Testis (tissue), 3 donors: ENCODE measurements around the gene GDF9. TPM values are rescaled to one million over a fixed set of nuclear protein-coding genes. Genes with fewer than 3 reads are reported as not detected.

Experiments
- DNase-seq: peaks from one replicate; pipeline ENCODE4 v3.0.0-alpha.2; 2019
- H3K27ac ChIP-seq, 2 donors: fragments of 200-600 bp; sonication (generic); one replicate each; pipeline ENCODE4 v1.5.1; 2019
- H3K27me3 ChIP-seq: fragments of 200-600 bp; sonication (generic); one replicate; pipeline ENCODE4 v1.5.1; 2019
- H3K36me3 ChIP-seq: fragments of 200-600 bp; sonication (generic); one replicate; pipeline ENCODE4 v1.5.1; 2017; ENCODE audit warnings: low read depth; ENCODE audit errors: missing control alignments
- H3K4me1 ChIP-seq: fragments of 200-600 bp; sonication (generic); one replicate; pipeline ENCODE4 v1.5.1; 2019
- H3K4me3 ChIP-seq, 2 donors: fragments of 200-600 bp; sonication (generic); one replicate each; pipeline ENCODE4 v1.5.1; 2017 to 2019
- H3K9me3 ChIP-seq: fragments of 200-600 bp; sonication (generic); one replicate; pipeline ENCODE4 v1.5.1; 2017
- CTCF ChIP-seq, 3 experiments: fragments of 450-650 bp in 2 of 3; fragments of 200-600 bp in 1 of 3; sonication (generic) in 1 of 3; IDR thresholded peaks; one replicate each; pipeline ENCODE4 v1.5.1; 2016 to 2019; ENCODE audit warnings: antibody characterized with exemption in 3 of 3, mild to moderate bottlenecking in 2 of 3, moderate library complexity in 1 of 3
- POLR2A ChIP-seq: fragments of 450-650 bp; IDR thresholded peaks from one replicate; pipeline ENCODE4 v1.6.1; 2017; ENCODE audit warnings: antibody characterized with exemption, mild to moderate bottlenecking, moderate library complexity
- WGBS, 2 donors: methylation state at CpG; one replicate each; pipeline ENCODE4 v1.1.5; 2018; 5-methylcytosine and 5-hydroxymethylcytosine counted together
- intact Hi-C: fragments of 100-400 bp; cut with DNase I; formaldehyde crosslinking; loops from one replicate; pipeline ENCODE4 v1.15.1; 2023; ENCODE audit warnings: low total_unique reads
- polyA plus RNA-seq: library from polyadenylated mRNA; stranded (reverse); fragments of 350-450 nt; fragmentation: Illumina TruSeq; extraction: RNeasy Lipid Tissue Mini Kit (QIAGEN cat#74804); gene quantifications from one replicate; pipeline ENCODE4 v1.2.3, GENCODE V29; 2014; ENCODE audit warnings: low read depth, low replicate concordance; ENCODE audit not compliant: insufficient read depth
- total RNA-seq, 2 donors: library from RNA; depleted of rRNA; stranded (reverse); fragments of >200 nt; gene quantifications; one replicate each; pipeline ENCODE4 v1.2.3, GENCODE V29; 2016

The GDF9 gene
- total and polyA plus RNA-seq, 3 donors from 2014 or later = 5.7 to 14.2 (median 13.5) TPM

GRCh38 chr5:132831095-132831860, 35.0 kb downstream of the GDF9 start:
- no peak for TF ChIP-seq CTCF (IDR thresholded peaks at IDR 0.05)
- TF ChIP-seq POLR2A = no peak
- Histone ChIP-seq H3K4me1 (peaks cover 4% of the 10 kb centered on the region), H3K9me3 (no peaks in the 10 kb centered on the region), H3K27ac (no peak overlapping the region), H3K27me3 (no peaks in the 10 kb centered on the region), H3K36me3 (no peaks in the 10 kb centered on the region), H3K4me3 (peak overlapping the region; percentile 54 to 63)
- no peak for DNase-seq
- intact Hi-C loops = no loop called here
- WGBS, 2 donors = 71 to 75% methylated on average over 14 to 15 of the region's 15 CpGs

GRCh38 chr5:132830436-132831094, 35.7 kb downstream of the GDF9 start, which contains the start of gene SHROOM1:
TSS of gene SHROOM1 (minus strand) at chr5:132830647. CDS start at chr5:132826140, 4,507 bp downstream.
- Histone ChIP-seq H3K27me3 (no peaks in the 10 kb centered on the region), H3K9me3 (no peaks in the 10 kb centered on the region), H3K4me1 (peaks cover 4% of the 10 kb centered on the region), H3K36me3 (no peaks in the 10 kb centered on the region), H3K27ac (peak within 1 kb of the TSS in 1 of 2 donors; percentile 45), H3K4me3 (peak within 1 kb of the TSS; percentile 54 to 63)
- intact Hi-C loops = no loop called here
- TF ChIP-seq POLR2A = no peak
- no peak for TF ChIP-seq CTCF (IDR thresholded peaks at IDR 0.05)
- WGBS, 2 donors = 3 to 18% methylated on average over 12 to 61 of the region's 78 CpGs
- peak; percentile 52 for DNase-seq

- H3K36me3 ChIP-seq = no peaks in the 10 kb centered on the region
- H3K9me3 ChIP-seq = no peaks in the 10 kb centered on the region
- peak overlapping the region in 1 of 2 donors; percentile 45 for H3K27ac ChIP-seq
- intact Hi-C loops = no loop called here
- WGBS, 2 donors = 2 to 20% methylated on average over 4 to 50 of the region's 75 CpGs
- TF ChIP-seq POLR2A = no peak
- TF ChIP-seq CTCF (IDR thresholded peaks at IDR 0.05) = peak; percentile 76 to 87 (median 87)
- no peaks in the 10 kb centered on the region for H3K27me3 ChIP-seq
- DNase-seq = peak; percentile 81
- H3K4me1 ChIP-seq = peaks cover 4% of the 10 kb centered on the region
- peak overlapping the region; percentile 54 to 63 for H3K4me3 ChIP-seq
Measured at GRCh38 chr5:132829742-132830435, 36.4 kb downstream of the GDF9 start.

GRCh38 chr5:132828846-132829494, 37.3 kb downstream of the GDF9 start:
- H3K4me3 ChIP-seq = no peak overlapping the region
- TF ChIP-seq POLR2A = no peak
- no peak for TF ChIP-seq CTCF (IDR thresholded peaks at IDR 0.05)
- intact Hi-C loops = no loop called here
- H3K27me3 ChIP-seq = no peaks in the 10 kb centered on the region
- DNase-seq = no peak
- 61 to 73% methylated on average over 3 to 4 of the region's 4 CpGs for WGBS, 2 donors
- peaks cover 4% of the 10 kb centered on the region for H3K4me1 ChIP-seq
- H3K9me3 ChIP-seq = no peaks in the 10 kb centered on the region
- H3K36me3 ChIP-seq = no peaks in the 10 kb centered on the region
- H3K27ac ChIP-seq = no peak overlapping the region
